ENCODE measurements around the gene APBA1.
A peak's percentile ranks its signal among the peaks of the same experiment; 100 is the strongest.

The APBA1 gene

DNA sequence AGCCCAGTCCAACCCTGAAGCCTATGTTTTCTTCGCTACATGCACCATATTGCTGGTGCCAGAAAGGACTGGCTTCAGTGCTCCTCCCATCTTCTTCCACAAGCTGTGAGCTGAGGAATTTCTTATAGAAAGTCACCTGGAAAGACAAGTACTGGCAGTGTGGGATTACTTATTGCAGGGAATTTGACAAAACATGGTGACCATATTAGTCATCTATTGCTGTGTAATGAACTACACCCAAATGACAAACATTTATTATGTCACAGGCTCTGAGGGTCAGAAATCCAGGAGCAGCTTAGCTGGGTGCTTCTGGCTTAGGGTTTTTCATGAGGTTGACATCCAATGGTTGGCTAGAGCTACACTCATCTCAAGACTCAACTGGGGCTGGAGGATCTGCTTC lies 271.7 kb downstream of the APBA1 start:
- no peak for DNase-seq (ENCODE audit: low read depth)
- H3K4me3 ChIP-seq (ENCODE audit: low read length) = no peak overlapping the region
- TF ChIP-seq, protein P1, sequence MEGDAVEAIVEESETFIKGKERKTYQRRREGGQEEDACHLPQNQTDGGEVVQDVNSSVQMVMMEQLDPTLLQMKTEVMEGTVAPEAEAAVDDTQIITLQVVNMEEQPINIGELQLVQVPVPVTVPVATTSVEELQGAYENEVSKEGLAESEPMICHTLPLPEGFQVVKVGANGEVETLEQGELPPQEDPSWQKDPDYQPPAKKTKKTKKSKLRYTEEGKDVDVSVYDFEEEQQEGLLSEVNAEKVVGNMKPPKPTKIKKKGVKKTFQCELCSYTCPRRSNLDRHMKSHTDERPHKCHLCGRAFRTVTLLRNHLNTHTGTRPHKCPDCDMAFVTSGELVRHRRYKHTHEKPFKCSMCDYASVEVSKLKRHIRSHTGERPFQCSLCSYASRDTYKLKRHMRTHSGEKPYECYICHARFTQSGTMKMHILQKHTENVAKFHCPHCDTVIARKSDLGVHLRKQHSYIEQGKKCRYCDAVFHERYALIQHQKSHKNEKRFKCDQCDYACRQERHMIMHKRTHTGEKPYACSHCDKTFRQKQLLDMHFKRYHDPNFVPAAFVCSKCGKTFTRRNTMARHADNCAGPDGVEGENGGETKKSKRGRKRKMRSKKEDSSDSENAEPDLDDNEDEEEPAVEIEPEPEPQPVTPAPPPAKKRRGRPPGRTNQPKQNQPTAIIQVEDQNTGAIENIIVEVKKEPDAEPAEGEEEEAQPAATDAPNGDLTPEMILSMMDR (conservative IDR thresholded peaks at IDR 0.05; ENCODE audit: low read depth, low read length) = no peak

DNA sequence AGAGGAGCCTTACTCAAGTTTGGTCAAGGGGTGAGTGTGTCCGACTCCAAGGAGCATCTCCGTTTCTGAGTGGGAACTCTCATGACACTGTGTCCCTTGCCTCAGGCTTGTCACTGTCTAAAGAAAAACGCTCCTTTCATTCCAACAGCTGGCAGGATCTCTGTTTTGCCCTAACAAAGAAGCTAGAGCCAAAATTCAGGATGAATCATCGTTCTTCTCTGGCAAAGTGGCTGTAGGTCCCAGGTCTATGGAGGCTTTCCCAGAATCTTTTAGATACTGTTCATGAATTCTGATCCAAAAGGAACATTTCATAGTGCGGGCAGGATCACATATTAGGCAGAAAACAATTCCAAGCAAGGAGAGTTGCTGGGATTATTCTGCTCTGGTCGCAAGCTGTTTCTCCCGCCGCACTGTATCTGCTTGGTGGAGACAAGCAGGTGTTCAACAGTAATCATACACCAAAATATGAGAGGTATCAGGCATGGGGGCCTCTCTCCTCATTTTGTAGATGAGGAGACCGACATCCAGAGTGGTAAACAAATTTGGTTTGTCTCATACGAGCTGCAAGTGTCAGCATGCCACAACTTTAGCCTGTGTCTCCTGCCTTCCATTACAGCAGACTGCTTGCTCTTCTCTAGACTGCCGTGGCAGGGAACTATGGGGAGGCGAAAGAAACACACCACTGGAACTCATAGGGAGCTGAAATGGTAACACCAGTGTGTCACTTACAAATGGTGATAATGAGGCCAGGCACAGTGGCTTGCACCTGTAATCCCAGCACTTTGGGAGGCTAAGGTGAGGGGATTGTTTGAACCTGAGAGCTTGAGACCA lies 274.6 kb downstream of the APBA1 start:
- no peak overlapping the region for H3K4me3 ChIP-seq (ENCODE audit: low read length)
- TF ChIP-seq, protein P1 (conservative IDR thresholded peaks at IDR 0.05; ENCODE audit: low read depth, low read length) = no peak
- DNase-seq (ENCODE audit: low read depth) = no peak

- TF ChIP-seq, protein P1 (conservative IDR thresholded peaks at IDR 0.05; ENCODE audit: low read depth, low read length) = no peak
- no peak for DNase-seq (ENCODE audit: low read depth)
Observed at GRCh38 chr9:69396759-69397158, 275.4 kb downstream of the APBA1 start.

GRCh38 chr9:69395718-69396117 lies 276.5 kb downstream of the APBA1 start:
- no peak overlapping the region for H3K4me3 ChIP-seq (ENCODE audit: low read length)

More at GRCh38 chr9:69396759-69397158, 275.4 kb downstream of the APBA1 start:
- H3K4me3 ChIP-seq (ENCODE audit: low read length) = no peak overlapping the region

DNA sequence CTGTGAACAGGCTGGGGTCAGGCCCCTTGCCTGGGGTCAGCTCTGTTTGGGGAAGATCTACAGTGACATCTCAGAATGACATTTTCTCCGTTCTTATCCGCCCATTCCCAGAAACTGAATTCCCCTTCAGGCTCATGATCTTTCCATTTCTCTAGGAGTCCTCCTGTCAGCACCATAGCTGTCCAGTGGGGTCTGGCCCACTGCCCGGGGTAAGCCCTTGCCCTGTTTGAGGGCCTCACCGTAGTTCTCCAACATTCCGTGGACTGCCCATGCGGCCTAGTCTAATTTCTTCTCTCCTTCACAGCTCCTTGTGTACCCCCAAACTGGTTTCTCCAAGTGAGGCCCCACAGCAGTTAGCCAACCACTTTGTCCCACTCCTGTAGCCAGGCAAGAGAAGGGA lies 278.7 kb downstream of the APBA1 start:
- no peak for DNase-seq (ENCODE audit: low read depth)
- TF ChIP-seq, protein P1 (conservative IDR thresholded peaks at IDR 0.05; ENCODE audit: low read depth, low read length) = no peak

More at GRCh38 chr9:69395718-69396117, 276.5 kb downstream of the APBA1 start:
- TF ChIP-seq, protein P1 (conservative IDR thresholded peaks at IDR 0.05; ENCODE audit: low read depth, low read length) = no peak
- DNase-seq (ENCODE audit: low read depth) = no peak

GRCh38 chr9:69392826-69393225 lies 279.3 kb downstream of the APBA1 start:
- DNase-seq (ENCODE audit: low read depth) = no peak
- TF ChIP-seq, protein P1 (conservative IDR thresholded peaks at IDR 0.05; ENCODE audit: low read depth, low read length) = no peak
- H3K4me3 ChIP-seq (ENCODE audit: low read length) = no peak overlapping the region

More for the DNA sequence above, 278.7 kb downstream of the APBA1 start:
- H3K4me3 ChIP-seq (ENCODE audit: low read length) = no peak overlapping the region

GRCh38 chr9:69391946-69392345 lies 280.2 kb downstream of the APBA1 start:
- H3K4me3 ChIP-seq (ENCODE audit: low read length) = no peak overlapping the region
- peak; percentile 31 for DNase-seq (ENCODE audit: low read depth)
- TF ChIP-seq, protein P1 (conservative IDR thresholded peaks at IDR 0.05; ENCODE audit: low read depth, low read length) = no peak
